TTC549 (cell line): ENCODE measurements around the gene CDK5RAP3.

Source experiments
- FAIRE-seq: peaks from 2 replicates; lab custom pipeline; 2012; peaks lifted over from hg19 to GRCh38; lab: Jason Lieb, UNC

CDK5RAP3 gene

GRCh38 chr17:47949197-47949759 lies 21.6 kb upstream of the CDK5RAP3 start:
- FAIRE-seq, result no peak

GRCh38 chr17:47949946-47950345 lies 21.0 kb upstream of the CDK5RAP3 start:
- no peak for FAIRE-seq

- FAIRE-seq, result no peak
These were observed 20.5 kb upstream of the CDK5RAP3 start for GRCh38 chr17:47950448-47950847.

- no peak for FAIRE-seq
These were observed 18.5 kb upstream of the CDK5RAP3 start for GRCh38 chr17:47952171-47953021.

GRCh38 chr17:47953909-47954308 lies 17.0 kb upstream of the CDK5RAP3 start:
- no peak for FAIRE-seq

GRCh38 chr17:47955497-47956461 lies 15.1 kb upstream of the CDK5RAP3 start:
- no peak for FAIRE-seq

GRCh38 chr17:47956791-47957590 lies 13.9 kb upstream of the CDK5RAP3 start:
- no peak for FAIRE-seq

- FAIRE-seq, result no peak
These were observed 13.1 kb upstream of the CDK5RAP3 start, which contains the start of gene PRR15L for GRCh38 chr17:47957591-47958490. Gene PRR15L (minus strand): TSS chr17:47957883. CDS start chr17:47953234, 4,649 bp downstream.

- FAIRE-seq, result no peak
These were observed 10.9 kb upstream of the CDK5RAP3 start for GRCh38 chr17:47959825-47960655.

GRCh38 chr17:47961406-47961805 lies 9.5 kb upstream of the CDK5RAP3 start:
- FAIRE-seq, result no peak

- FAIRE-seq, result no peak
These were observed 8.0 kb upstream of the CDK5RAP3 start for GRCh38 chr17:47962901-47963300.

- FAIRE-seq, result no peak
These were observed 6.1 kb upstream of the CDK5RAP3 start for GRCh38 chr17:47964856-47965255.

- no peak for FAIRE-seq
These were observed 4.8 kb upstream of the CDK5RAP3 start for GRCh38 chr17:47966079-47966519.

GRCh38 chr17:47967607-47968252 lies 3.2 kb upstream of the CDK5RAP3 start:
- FAIRE-seq, result no peak

GRCh38 chr17:47968836-47969235 lies 2.1 kb upstream of the CDK5RAP3 start:
- FAIRE-seq, result no peak

- FAIRE-seq, result no peak
These were observed 786 bp upstream of the CDK5RAP3 start for GRCh38 chr17:47969930-47970724.

GRCh38 chr17:47973541-47973940 lies 2.6 kb downstream of the CDK5RAP3 start:
- no peak for FAIRE-seq

GRCh38 chr17:47975189-47975822 lies 4.4 kb downstream of the CDK5RAP3 start:
- no peak for FAIRE-seq
